ENCODE results near the gene PRTN3.
A peak's percentile ranks its signal among the peaks of the same experiment; 100 is the strongest.

Gene PRTN3

GRCh38 chr19:890831-891230 lies 50.0 kb downstream of the PRTN3 start:
- TF ChIP-seq, protein P1, sequence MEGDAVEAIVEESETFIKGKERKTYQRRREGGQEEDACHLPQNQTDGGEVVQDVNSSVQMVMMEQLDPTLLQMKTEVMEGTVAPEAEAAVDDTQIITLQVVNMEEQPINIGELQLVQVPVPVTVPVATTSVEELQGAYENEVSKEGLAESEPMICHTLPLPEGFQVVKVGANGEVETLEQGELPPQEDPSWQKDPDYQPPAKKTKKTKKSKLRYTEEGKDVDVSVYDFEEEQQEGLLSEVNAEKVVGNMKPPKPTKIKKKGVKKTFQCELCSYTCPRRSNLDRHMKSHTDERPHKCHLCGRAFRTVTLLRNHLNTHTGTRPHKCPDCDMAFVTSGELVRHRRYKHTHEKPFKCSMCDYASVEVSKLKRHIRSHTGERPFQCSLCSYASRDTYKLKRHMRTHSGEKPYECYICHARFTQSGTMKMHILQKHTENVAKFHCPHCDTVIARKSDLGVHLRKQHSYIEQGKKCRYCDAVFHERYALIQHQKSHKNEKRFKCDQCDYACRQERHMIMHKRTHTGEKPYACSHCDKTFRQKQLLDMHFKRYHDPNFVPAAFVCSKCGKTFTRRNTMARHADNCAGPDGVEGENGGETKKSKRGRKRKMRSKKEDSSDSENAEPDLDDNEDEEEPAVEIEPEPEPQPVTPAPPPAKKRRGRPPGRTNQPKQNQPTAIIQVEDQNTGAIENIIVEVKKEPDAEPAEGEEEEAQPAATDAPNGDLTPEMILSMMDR (IDR thresholded peaks at IDR 0.05; ENCODE audit: borderline replicate concordance, insufficient read depth, low read depth, low read length), result no peak
- no peak overlapping the region for H3K4me3 ChIP-seq (ENCODE audit: low read depth, low read length)

GRCh38 chr19:891421-892200 lies 50.8 kb downstream of the PRTN3 start:
- H3K4me3 ChIP-seq (ENCODE audit: low read depth, low read length), result peak overlapping the region; percentile 94

GRCh38 chr19:892243-892893 lies 51.6 kb downstream of the PRTN3 start:
- peak overlapping the region; percentile 94 for H3K4me3 ChIP-seq (ENCODE audit: low read depth, low read length)
- TF ChIP-seq, protein P1 (IDR thresholded peaks at IDR 0.05; ENCODE audit: borderline replicate concordance, insufficient read depth, low read depth, low read length), result no peak

- TF ChIP-seq, protein P1 (IDR thresholded peaks at IDR 0.05; ENCODE audit: borderline replicate concordance, insufficient read depth, low read depth, low read length), result no peak
Measured at GRCh38 chr19:892894-893689, 52.3 kb downstream of the PRTN3 start, which contains the start of the genes MED16 and RNU6-9. Gene MED16, minus strand, starts transcription at chr19:893187. Its CDS starts 2,056 bp downstream, at chr19:891131. Gene RNU6-9, plus strand, starts transcription at chr19:893484.

GRCh38 chr19:896434-896833 lies 55.6 kb downstream of the PRTN3 start:
- TF ChIP-seq, protein P1 (IDR thresholded peaks at IDR 0.05; ENCODE audit: borderline replicate concordance, insufficient read depth, low read depth, low read length), result no peak
- no peak overlapping the region for H3K4me3 ChIP-seq (ENCODE audit: low read depth, low read length)

More at GRCh38 chr19:892894-893689, 52.3 kb downstream of the PRTN3 start, which contains the start of the genes MED16 and RNU6-9:
- H3K4me3 ChIP-seq (ENCODE audit: low read depth, low read length), result peak within 1 kb of the TSS; percentile 94

DNA sequence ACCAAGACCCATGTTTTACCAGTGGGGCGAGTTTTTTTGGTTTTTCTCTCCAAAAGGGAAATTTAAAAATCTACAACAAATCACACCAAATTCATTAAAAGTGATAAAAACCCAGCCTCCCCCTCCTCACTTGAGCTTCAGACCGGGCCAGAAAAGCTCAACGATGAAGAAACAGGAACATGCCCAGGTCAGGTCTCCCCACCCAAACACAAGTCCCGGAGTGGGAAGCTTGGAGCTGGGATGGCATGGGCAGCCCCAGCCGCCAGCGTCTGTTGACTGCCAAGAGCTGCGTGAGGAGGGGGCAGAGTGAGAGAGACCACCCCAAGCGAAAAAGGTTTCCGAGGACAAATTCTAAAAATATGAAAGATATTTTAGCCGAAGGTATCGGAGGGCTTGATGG lies 56.2 kb downstream of the PRTN3 start:
- TF ChIP-seq, protein P1 (IDR thresholded peaks at IDR 0.05; ENCODE audit: borderline replicate concordance, insufficient read depth, low read depth, low read length), result no peak

DNA sequence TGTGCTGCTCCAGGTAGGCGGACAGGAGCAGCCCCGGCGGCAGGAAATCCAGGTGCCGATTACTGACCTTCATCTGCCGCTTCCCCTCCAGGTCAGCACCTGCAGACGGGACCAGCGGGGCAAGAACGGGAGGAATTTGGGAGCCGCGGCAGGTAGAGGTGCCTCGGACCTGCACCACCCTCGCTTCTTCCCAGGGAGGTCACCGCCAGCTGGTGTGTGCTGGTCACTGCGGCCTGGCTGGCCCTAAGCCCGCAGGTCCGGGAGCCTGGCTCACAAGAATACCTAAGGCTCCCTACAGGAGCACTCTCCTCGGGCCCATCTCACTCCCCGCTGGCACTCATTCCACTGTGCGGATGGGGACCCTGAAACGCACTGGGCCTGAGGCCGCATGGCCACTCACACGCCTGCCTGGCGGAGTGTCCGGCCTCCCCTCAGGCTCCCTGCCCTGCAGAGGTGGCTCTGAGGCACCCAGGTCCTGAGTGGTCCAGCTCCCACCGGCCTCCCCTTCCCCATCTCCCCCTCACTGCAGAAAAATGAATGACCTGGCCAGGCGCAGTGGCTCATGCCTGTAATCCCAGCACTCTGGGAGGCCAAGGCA lies 56.7 kb downstream of the PRTN3 start:
- no peak overlapping the region for H3K4me3 ChIP-seq (ENCODE audit: low read depth, low read length)

More for the DNA sequence above, 56.2 kb downstream of the PRTN3 start:
- H3K4me3 ChIP-seq (ENCODE audit: low read depth, low read length), result no peak overlapping the region

More for the DNA sequence above, 56.7 kb downstream of the PRTN3 start:
- TF ChIP-seq, protein P1 (IDR thresholded peaks at IDR 0.05; ENCODE audit: borderline replicate concordance, insufficient read depth, low read depth, low read length), result peak; percentile 20; the same call in 1 of the 2 replicates
